Measurements from ENCODE around the gene IRAK1.

The IRAK1 gene

GRCh38 chrX:154032160-154032559 is 12.5 kb upstream of the IRAK1 start:
- no peak overlapping the region for H2AFZ ChIP-seq (ENCODE audit: low read depth, low read length)
- H3K9ac ChIP-seq (ENCODE audit: low read depth, low read length), result no peak overlapping the region
- H3K4me3 ChIP-seq (ENCODE audit: low read depth in 1 of 2, low read length in 2 of 2), result no peak overlapping the region
- H4K20me1 ChIP-seq (ENCODE audit: insufficient read depth, low read length), result peaks cover 28% of the 10 kb centered on the region
- H3K9me3 ChIP-seq (ENCODE audit: insufficient read depth, low read length, severe bottlenecking), result no peaks in the 10 kb centered on the region
- ATAC-seq (ENCODE audit: insufficient read depth, low read depth) (no peak), DNase-seq (no peak)
- no peak overlapping the region for H3K4me2 ChIP-seq (ENCODE audit: insufficient read depth, low read length)
- no peak for TF ChIP-seq EZH2 (IDR thresholded peaks at IDR 0.05; ENCODE audit: borderline replicate concordance, low read depth, low read length, severe bottlenecking)
- no peak for TF ChIP-seq CTCF (IDR thresholded peaks at IDR 0.05; ENCODE audit: borderline replicate concordance, extremely low read depth, low read length, poor library complexity, severe bottlenecking)
- no peak overlapping the region for H3K27ac ChIP-seq (ENCODE audit: low read length)
- peaks cover 67% of the 10 kb centered on the region for H3K36me3 ChIP-seq (ENCODE audit: insufficient read depth, low read length)
- peaks cover 46% of the 10 kb centered on the region for H3K79me2 ChIP-seq (ENCODE audit: insufficient read depth, low read length)
- H3K4me1 ChIP-seq (ENCODE audit: insufficient read depth, low read length), result no peaks in the 10 kb centered on the region
- no peaks in the 10 kb centered on the region for H3K27me3 ChIP-seq (ENCODE audit: insufficient read depth, low read length, poor library complexity)

- no peak for DNase-seq
- Histone ChIP-seq H3K4me3 (ENCODE audit: low read depth in 1 of 2, low read length in 2 of 2) (no peak overlapping the region), H3K4me2 (ENCODE audit: insufficient read depth, low read length) (no peak overlapping the region), H3K4me1 (ENCODE audit: insufficient read depth, low read length) (no peaks in the 10 kb centered on the region), H4K20me1 (ENCODE audit: insufficient read depth, low read length) (peaks cover 24% of the 10 kb centered on the region), H3K79me2 (ENCODE audit: insufficient read depth, low read length) (peaks cover 38% of the 10 kb centered on the region), H3K27ac (ENCODE audit: low read length) (no peak overlapping the region), H3K27me3 (ENCODE audit: insufficient read depth, low read length, poor library complexity) (no peaks in the 10 kb centered on the region), H3K36me3 (ENCODE audit: insufficient read depth, low read length) (peaks cover 71% of the 10 kb centered on the region), H2AFZ (ENCODE audit: low read depth, low read length) (no peak overlapping the region), H3K9ac (ENCODE audit: low read depth, low read length) (no peak overlapping the region), H3K9me3 (ENCODE audit: insufficient read depth, low read length, severe bottlenecking) (no peaks in the 10 kb centered on the region)
- ATAC-seq (ENCODE audit: insufficient read depth, low read depth), result no peak
- TF ChIP-seq EZH2 (IDR thresholded peaks at IDR 0.05; ENCODE audit: borderline replicate concordance, low read depth, low read length, severe bottlenecking), result no peak
- no peak for TF ChIP-seq CTCF (IDR thresholded peaks at IDR 0.05; ENCODE audit: borderline replicate concordance, extremely low read depth, low read length, poor library complexity, severe bottlenecking)
Measured at GRCh38 chrX:154030715-154031305, 11.1 kb upstream of the IRAK1 start.

- no peaks in the 10 kb centered on the region for H3K4me1 ChIP-seq (ENCODE audit: insufficient read depth, low read length)
- peaks cover 32% of the 10 kb centered on the region for H3K79me2 ChIP-seq (ENCODE audit: insufficient read depth, low read length)
- H4K20me1 ChIP-seq (ENCODE audit: insufficient read depth, low read length), result peaks cover 24% of the 10 kb centered on the region
- H3K9me3 ChIP-seq (ENCODE audit: insufficient read depth, low read length, severe bottlenecking), result no peaks in the 10 kb centered on the region
- no peak for DNase-seq
- no peak overlapping the region for H2AFZ ChIP-seq (ENCODE audit: low read depth, low read length)
- no peak overlapping the region for H3K4me3 ChIP-seq (ENCODE audit: low read depth in 1 of 2, low read length in 2 of 2)
- no peak overlapping the region for H3K4me2 ChIP-seq (ENCODE audit: insufficient read depth, low read length)
- ATAC-seq (ENCODE audit: insufficient read depth, low read depth), result no peak
- H3K9ac ChIP-seq (ENCODE audit: low read depth, low read length), result no peak overlapping the region
- H3K27me3 ChIP-seq (ENCODE audit: insufficient read depth, low read length, poor library complexity), result no peaks in the 10 kb centered on the region
- peaks cover 71% of the 10 kb centered on the region for H3K36me3 ChIP-seq (ENCODE audit: insufficient read depth, low read length)
- H3K27ac ChIP-seq (ENCODE audit: low read length), result no peak overlapping the region
- TF ChIP-seq CTCF (IDR thresholded peaks at IDR 0.05; ENCODE audit: borderline replicate concordance, extremely low read depth, low read length, poor library complexity, severe bottlenecking) (no peak), EZH2 (IDR thresholded peaks at IDR 0.05; ENCODE audit: borderline replicate concordance, low read depth, low read length, severe bottlenecking) (no peak)
Measured at GRCh38 chrX:154030266-154030665, 10.6 kb upstream of the IRAK1 start.

All from DND-41 (cell line).